ENCODE results near the gene SMPD3. TPM values are rescaled to one million over a fixed set of nuclear protein-coding genes. Genes with fewer than 3 reads are reported as not detected.

SMPD3 gene
- not detected in 2 replicates for total RNA-seq

GRCh38 chr16:68448360-68448970, at the start of gene SMPD3:
Gene SMPD3, minus strand, starts transcription at chr16:68448508. Its CDS starts 76,327 bp downstream, at chr16:68372181.

GRCh38 chr16:68310774-68311511, 137.4 kb downstream of the SMPD3 start, which contains the start of the genes PRMT7 and SLC7A6OS:
Gene PRMT7, plus strand, starts transcription at chr16:68311019. Its CDS starts 4,961 bp downstream, at chr16:68315980.
Gene SLC7A6OS, minus strand, starts transcription at chr16:68310946. Its CDS starts 20 bp downstream, at chr16:68310926.

Other genes starting within 250 kb of the SMPD3 start
- gene ESRP2, start 212.4 kb downstream of the SMPD3 start, total RNA-seq, result 27.5 and 45.6 TPM in 2 replicates
- gene PLA2G15, start 203.1 kb downstream of the SMPD3 start, total RNA-seq, result 10.2 and 10.6 TPM in 2 replicates
- 8.4 and 10.4 TPM in 2 replicates for gene SLC7A6, start 184.0 kb downstream of the SMPD3 start, total RNA-seq
- 12.8 and 15.6 TPM in 2 replicates for gene SLC7A6OS, start 137.6 kb downstream of the SMPD3 start, total RNA-seq
- 30.9 and 35.4 TPM in 2 replicates for gene PRMT7, start 137.5 kb downstream of the SMPD3 start, total RNA-seq
- gene ZFP90, start 90.8 kb upstream of the SMPD3 start, total RNA-seq, result 29.6 and 40.5 TPM in 2 replicates
- gene CDH3, start 196.8 kb upstream of the SMPD3 start, total RNA-seq, result 536 and 1,334 TPM in 2 replicates

All from tracheal epithelial cell (primary cell).